Keratinocyte (primary cell): ENCODE results near the gene MIB1. TPM values are rescaled to one million over a fixed set of nuclear protein-coding genes. Genes with fewer than 3 reads are reported as not detected.

Source experiments
- DNase-seq: peaks from one replicate; pipeline ENCODE4 v3.0.0-alpha.2; 2011; ENCODE audit warnings: low read depth, missing footprints, low spot score
- FAIRE-seq: peaks from 2 replicates; lab custom pipeline; 2011; peaks lifted over from hg19 to GRCh38; lab: Jason Lieb, UNC
- H2AFZ ChIP-seq: 2 replicates; pipeline ENCODE4 v1.6.0; 2012; ENCODE audit warnings: low read length, control low read depth, inconsistent platforms; ENCODE audit not compliant: control insufficient read depth
- H3K27ac ChIP-seq: 2 replicates; pipeline ENCODE4 v1.5.1; 2011; ENCODE audit warnings: low read length; ENCODE audit not compliant: control insufficient read depth, insufficient read depth
- H3K27me3 ChIP-seq: 3 replicates; pipeline ENCODE4 v1.6.0; 2011; ENCODE audit warnings: low read length; ENCODE audit not compliant: control insufficient read depth, insufficient read depth; ENCODE audit errors: extremely low read depth
- H3K36me3 ChIP-seq, 2 experiments: 2 replicates in 1 of 2; 3 replicates in 1 of 2; pipeline ENCODE4 v1.5.1; 2011; ENCODE audit warnings: low read length in 2 of 2, mild to moderate bottlenecking in 1 of 2; ENCODE audit not compliant: control insufficient read depth in 2 of 2, insufficient read depth in 2 of 2; ENCODE audit errors: extremely low read depth in 1 of 2
- H3K4me1 ChIP-seq: 3 replicates; pipeline ENCODE4 v1.5.1; 2011; ENCODE audit warnings: low read length; ENCODE audit not compliant: control insufficient read depth, insufficient read depth; ENCODE audit errors: extremely low read depth
- H3K4me2 ChIP-seq: 3 replicates; pipeline ENCODE4 v1.6.0; 2011; ENCODE audit warnings: low read depth, low read length; ENCODE audit not compliant: control insufficient read depth, insufficient read depth; ENCODE audit errors: extremely low read depth
- H3K4me3 ChIP-seq, 3 experiments: fragments of 200-600 bp in 1 of 3; sonication (generic) in 1 of 3; 2 replicates in 2 of 3; 3 replicates in 1 of 3; pipeline ENCODE4 v1.5.1; 2011 to 2016; ENCODE audit warnings: low read length in 3 of 3, mild to moderate bottlenecking in 3 of 3, control low read depth in 2 of 3, inconsistent platforms in 1 of 3, low read depth in 1 of 3, mixed read lengths in 1 of 3, mixed run types in 1 of 3, moderate library complexity in 1 of 3; ENCODE audit not compliant: control insufficient read depth in 2 of 3, insufficient read depth in 2 of 3; ENCODE audit errors: extremely low read depth in 1 of 3
- H3K79me2 ChIP-seq: 2 replicates; pipeline ENCODE4 v1.6.0; 2012; ENCODE audit warnings: low read length; ENCODE audit not compliant: control insufficient read depth, insufficient read depth
- H3K9ac ChIP-seq: 3 replicates; pipeline ENCODE4 v1.6.0; 2011; ENCODE audit warnings: low read length; ENCODE audit not compliant: control insufficient read depth, insufficient read depth; ENCODE audit errors: extremely low read depth
- H3K9me1 ChIP-seq: 3 replicates; pipeline ENCODE4 v1.6.0; 2011; ENCODE audit warnings: low read length; ENCODE audit not compliant: control insufficient read depth, insufficient read depth; ENCODE audit errors: extremely low read depth
- H3K9me3 ChIP-seq: 2 replicates; pipeline ENCODE4 v1.5.1; 2012; ENCODE audit warnings: low read depth, low read length; ENCODE audit not compliant: control insufficient read depth
- H4K20me1 ChIP-seq: 3 replicates; pipeline ENCODE4 v1.6.0; 2011; ENCODE audit warnings: low read length; ENCODE audit not compliant: control insufficient read depth, insufficient read depth; ENCODE audit errors: extremely low read depth
- EZH2 ChIP-seq: IDR thresholded peaks from one replicate; pipeline ENCODE4 v1.6.1; 2012; ENCODE audit warnings: inconsistent platforms, mild to moderate bottlenecking, low read length, moderate library complexity
- dilution Hi-C: fragments of 300-500 bp; cut with MboI; formaldehyde crosslinking; loops from one replicate; pipeline ENCODE4 v1.7.0; 2020; ENCODE audit warnings: low sequenced_read_pairs; ENCODE audit not compliant: extremely low pct_ligation_motif_present
- polyA plus RNA-seq, 5 experiments: library from polyadenylated mRNA; depleted of rRNA in 3 of 5; stranded (reverse) in 3 of 5; stranded (forward) in 1 of 5; unstranded in 1 of 5; fragments of >200 nt; gene quantifications; 1 replicate in 1 of 5; 2 replicates in 3 of 5; 3 replicates in 1 of 5; pipeline versions ENCODE4 v1.2.1 to v1.2.3, GENCODE V29; 2011 to 2012; ENCODE audit warnings: missing spikeins in 2 of 5, low read depth in 1 of 5, low replicate concordance in 1 of 5
- TF ChIP-seq, protein P1 (sequence below), 3 experiments: IDR thresholded peaks in 1 of 3; conservative IDR thresholded peaks in 1 of 3; optimal IDR thresholded peaks in 1 of 3; 2 replicates in 2 of 3; 3 replicates in 1 of 3; pipeline versions ENCODE3 to v1.5.1; 2011; ENCODE audit warnings: low read length in 3 of 3, mild to moderate bottlenecking in 3 of 3, moderate library complexity in 2 of 3, control low read depth in 1 of 3, inconsistent platforms in 1 of 3; ENCODE audit not compliant: insufficient read depth in 2 of 3; ENCODE audit errors: extremely low read depth in 1 of 3

Gene MIB1
- polyA plus RNA-seq, 1 donor (not counting 4 experiments of a cell fraction or from before 2014, with no cell fraction given), result 24.8 TPM

DNA sequence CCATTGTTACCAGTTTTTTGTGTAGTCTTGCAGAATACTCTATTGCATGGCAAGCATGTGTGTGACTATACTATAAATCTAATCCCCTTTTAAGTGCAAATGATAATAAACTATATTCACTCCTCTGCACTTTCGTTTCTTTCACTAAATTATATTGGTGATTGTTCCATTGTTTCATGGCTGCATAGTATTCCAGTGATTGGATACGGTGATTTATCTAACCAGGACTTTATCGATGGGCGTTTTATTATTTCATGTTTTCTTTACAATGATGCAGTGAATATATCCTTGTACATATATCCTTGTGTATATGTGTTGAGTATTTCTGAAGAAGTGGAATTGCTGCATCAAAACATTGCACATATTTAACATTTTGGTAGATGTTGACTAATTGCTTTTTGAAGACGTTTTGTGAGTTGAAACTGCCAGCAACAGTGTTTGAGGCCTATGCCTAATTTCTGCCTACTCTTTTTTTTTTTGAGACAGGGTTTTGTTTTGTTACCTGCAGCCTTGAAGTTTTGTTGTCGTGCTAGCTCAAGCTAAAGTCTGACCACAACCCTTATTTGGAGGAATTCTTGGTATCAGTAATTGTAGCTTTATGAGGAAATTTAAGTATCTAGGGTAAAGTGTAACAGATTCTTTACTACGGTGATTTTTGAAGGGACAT is 2.7 kb downstream of the MIB1 start:
- Histone ChIP-seq H2AFZ (no peak overlapping the region), H3K79me2 (peaks cover 64% of the 10 kb centered on the region), H3K9me1 (no peaks in the 10 kb centered on the region), H3K4me3 (peak overlapping the region in 1 of 3 experiments; percentile 99), H3K4me2 (peak overlapping the region; percentile 93), H3K4me1 (peaks cover 9% of the 10 kb centered on the region), H3K27ac (no peak overlapping the region), H3K9ac (no peak overlapping the region), H3K36me3 (no peaks in the 10 kb centered on the region), H3K27me3 (no peaks in the 10 kb centered on the region), H3K9me3 (no peaks in the 10 kb centered on the region), H4K20me1 (no peaks in the 10 kb centered on the region)
- dilution Hi-C loops, result no loop called here
- FAIRE-seq, result no peak
- TF ChIP-seq, protein P1, sequence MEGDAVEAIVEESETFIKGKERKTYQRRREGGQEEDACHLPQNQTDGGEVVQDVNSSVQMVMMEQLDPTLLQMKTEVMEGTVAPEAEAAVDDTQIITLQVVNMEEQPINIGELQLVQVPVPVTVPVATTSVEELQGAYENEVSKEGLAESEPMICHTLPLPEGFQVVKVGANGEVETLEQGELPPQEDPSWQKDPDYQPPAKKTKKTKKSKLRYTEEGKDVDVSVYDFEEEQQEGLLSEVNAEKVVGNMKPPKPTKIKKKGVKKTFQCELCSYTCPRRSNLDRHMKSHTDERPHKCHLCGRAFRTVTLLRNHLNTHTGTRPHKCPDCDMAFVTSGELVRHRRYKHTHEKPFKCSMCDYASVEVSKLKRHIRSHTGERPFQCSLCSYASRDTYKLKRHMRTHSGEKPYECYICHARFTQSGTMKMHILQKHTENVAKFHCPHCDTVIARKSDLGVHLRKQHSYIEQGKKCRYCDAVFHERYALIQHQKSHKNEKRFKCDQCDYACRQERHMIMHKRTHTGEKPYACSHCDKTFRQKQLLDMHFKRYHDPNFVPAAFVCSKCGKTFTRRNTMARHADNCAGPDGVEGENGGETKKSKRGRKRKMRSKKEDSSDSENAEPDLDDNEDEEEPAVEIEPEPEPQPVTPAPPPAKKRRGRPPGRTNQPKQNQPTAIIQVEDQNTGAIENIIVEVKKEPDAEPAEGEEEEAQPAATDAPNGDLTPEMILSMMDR (optimal IDR thresholded peaks at IDR 0.05 in 1 of 3, IDR thresholded peaks at IDR 0.05 in 1 of 3, conservative IDR thresholded peaks at IDR 0.05 in 1 of 3; ENCODE audit: extremely low read depth in 1 of 3, insufficient read depth in 2 of 3, low read length in 3 of 3), result no peak
- no peak for TF ChIP-seq EZH2
- DNase-seq, result no peak

DNA sequence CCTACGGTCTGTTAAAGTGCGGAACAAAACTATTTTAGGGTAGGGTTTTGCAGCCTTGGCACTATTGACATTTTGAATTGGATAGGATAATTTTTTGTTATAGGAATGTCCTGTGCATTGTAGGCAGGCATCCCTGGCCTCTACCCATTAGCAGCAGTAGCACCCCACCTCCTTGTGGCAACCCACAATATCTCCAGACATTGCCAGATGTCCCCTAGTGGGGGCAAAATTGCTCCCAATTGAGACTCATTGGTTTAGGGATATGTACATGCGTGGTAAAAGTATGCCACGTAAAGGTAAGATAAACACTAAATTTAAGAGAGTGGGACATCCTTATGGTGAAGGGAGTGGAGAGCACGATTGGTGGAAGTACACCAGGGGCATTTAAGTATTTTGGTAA is 4.6 kb downstream of the MIB1 start:
- no peak overlapping the region for H3K4me2 ChIP-seq
- H3K9me1 ChIP-seq, result no peaks in the 10 kb centered on the region
- DNase-seq, result no peak
- H2AFZ ChIP-seq, result no peak overlapping the region
- no peaks in the 10 kb centered on the region for H3K9me3 ChIP-seq
- no peak overlapping the region for H3K27ac ChIP-seq
- H3K36me3 ChIP-seq, result no peaks in the 10 kb centered on the region
- H3K4me1 ChIP-seq, result peaks cover 4% of the 10 kb centered on the region
- dilution Hi-C loops, result no loop called here
- no peaks in the 10 kb centered on the region for H3K27me3 ChIP-seq
- no peak overlapping the region for H3K4me3 ChIP-seq
- peaks cover 80% of the 10 kb centered on the region for H3K79me2 ChIP-seq
- no peak overlapping the region for H3K9ac ChIP-seq
- H4K20me1 ChIP-seq, result no peaks in the 10 kb centered on the region
- TF ChIP-seq, protein P1 (optimal IDR thresholded peaks at IDR 0.05 in 1 of 3, IDR thresholded peaks at IDR 0.05 in 1 of 3, conservative IDR thresholded peaks at IDR 0.05 in 1 of 3; ENCODE audit: extremely low read depth in 1 of 3, insufficient read depth in 2 of 3, low read length in 3 of 3), result no peak
- no peak for TF ChIP-seq EZH2
- no peak for FAIRE-seq
